Testis (tissue), 2 donors: Measurements from ENCODE around the gene RPTOR.

Experiments used
- CTCF ChIP-seq, 3 experiments: fragments of 450-650 bp in 2 of 3; fragments of 200-600 bp in 1 of 3; sonication (generic) in 1 of 3; IDR thresholded peaks; one replicate each; pipeline ENCODE4 v1.5.1; 2016 to 2019; ENCODE audit warnings: antibody characterized with exemption in 3 of 3, mild to moderate bottlenecking in 2 of 3, moderate library complexity in 1 of 3
- POLR2A ChIP-seq: fragments of 450-650 bp; IDR thresholded peaks from one replicate; pipeline ENCODE4 v1.6.1; 2017; ENCODE audit warnings: antibody characterized with exemption, mild to moderate bottlenecking, moderate library complexity

DNA sequence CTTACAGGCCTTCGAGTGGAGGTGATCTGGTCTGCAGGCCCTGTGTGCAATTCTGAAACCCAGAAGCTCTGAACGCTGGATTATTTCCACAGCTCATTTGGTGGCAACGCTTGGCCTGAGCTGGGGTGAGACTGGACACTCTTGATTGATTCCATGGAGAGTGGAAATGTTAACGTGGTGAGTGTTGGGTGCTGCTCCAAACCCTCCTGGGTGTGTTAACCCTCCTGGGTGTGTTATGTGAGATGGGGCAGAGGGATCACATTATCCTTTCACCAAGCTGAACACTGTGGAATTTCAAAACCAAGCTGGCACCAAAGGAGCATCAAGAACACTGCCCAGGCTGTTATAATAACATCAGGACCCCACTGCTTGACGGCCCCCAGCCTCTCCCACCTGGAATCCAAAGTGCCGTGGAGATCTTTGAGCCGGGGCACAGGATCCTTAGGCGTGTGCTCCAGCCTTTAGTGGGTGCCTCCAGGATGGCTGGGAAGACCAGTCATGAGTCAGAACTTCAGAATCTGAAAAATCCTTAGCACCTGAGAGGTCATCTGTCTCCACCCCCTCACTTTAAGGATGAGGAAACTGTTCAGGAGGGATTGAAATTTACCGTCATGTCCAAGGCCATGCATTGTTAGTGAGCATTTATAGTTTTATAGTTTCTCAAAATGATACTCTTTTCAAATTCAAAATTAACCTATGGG, 75.0 kb downstream of the RPTOR start:
- TF ChIP-seq CTCF (IDR thresholded peaks at IDR 0.05) (no peak), POLR2A (no peak)
